GM18861 (cell line): ENCODE results near the gene PLAU.

ENCODE experiments used
- ATAC-seq: cut with Tn5 transposase; IDR thresholded peaks from one replicate; pipeline ENCODE4 v1.9.1; 2021; ENCODE audit not compliant: unreplicated experiment

The PLAU gene

DNA sequence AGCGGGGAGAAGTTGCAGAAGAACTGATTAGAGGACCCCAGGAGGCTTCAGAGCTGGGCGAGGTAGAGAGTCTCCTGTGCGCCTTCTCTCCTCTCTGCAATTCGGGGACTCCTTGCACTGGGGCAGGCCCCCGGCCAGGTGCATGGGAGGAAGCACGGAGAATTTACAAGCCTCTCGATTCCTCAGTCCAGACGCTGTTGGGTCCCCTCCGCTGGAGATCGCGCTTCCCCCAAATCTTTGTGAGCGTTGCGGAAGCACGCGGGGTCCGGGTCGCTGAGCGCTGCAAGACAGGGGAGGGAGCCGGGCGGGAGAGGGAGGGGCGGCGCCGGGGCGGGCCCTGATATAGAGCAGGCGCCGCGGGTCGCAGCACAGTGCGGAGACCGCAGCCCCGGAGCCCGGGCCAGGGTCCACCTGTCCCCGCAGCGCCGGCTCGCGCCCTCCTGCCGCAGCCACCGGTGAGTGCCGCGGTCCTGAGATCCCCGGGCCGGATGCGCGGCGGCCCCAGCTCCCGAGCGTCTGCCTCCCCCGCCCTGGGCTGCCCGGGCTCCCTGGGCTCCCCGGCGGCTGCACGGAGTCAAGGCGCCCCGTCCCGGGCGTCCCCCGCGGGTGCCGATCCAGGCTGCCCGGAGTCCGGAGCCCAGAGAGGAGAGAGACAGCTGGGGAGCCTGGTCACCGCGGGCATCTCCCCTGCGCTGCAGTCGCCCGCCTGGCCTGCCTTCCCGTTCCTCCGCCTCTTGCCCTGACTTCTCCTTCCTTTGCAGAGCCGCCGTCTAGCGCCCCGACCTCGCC is at the start of gene PLAU:
TSS of gene PLAU (plus strand) at position 369 of the 789 bp plus-strand sequence. CDS start 424 bp downstream, outside the sequence.
- ATAC-seq: no peak

DNA sequence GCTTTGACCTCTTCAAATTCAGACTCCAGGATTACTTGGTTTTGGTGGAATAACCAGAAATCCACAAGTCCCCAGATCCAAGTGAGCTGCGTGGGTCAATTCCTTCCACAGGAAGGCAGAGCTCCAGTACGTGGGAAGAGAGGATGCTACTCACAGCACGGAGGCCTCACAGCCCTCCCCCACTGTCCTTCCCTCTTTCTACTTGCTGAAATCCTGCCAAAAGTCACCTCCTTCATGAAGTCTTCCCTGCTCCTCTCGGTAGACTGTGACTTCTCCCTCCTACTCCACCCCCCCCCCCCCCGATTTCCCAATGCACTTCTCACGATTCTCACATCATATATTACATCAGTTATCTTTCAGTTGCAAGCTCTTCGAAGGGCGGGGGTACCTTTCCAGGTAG is 48.9 kb upstream of the PLAU start:
- ATAC-seq: no peak

DNA sequence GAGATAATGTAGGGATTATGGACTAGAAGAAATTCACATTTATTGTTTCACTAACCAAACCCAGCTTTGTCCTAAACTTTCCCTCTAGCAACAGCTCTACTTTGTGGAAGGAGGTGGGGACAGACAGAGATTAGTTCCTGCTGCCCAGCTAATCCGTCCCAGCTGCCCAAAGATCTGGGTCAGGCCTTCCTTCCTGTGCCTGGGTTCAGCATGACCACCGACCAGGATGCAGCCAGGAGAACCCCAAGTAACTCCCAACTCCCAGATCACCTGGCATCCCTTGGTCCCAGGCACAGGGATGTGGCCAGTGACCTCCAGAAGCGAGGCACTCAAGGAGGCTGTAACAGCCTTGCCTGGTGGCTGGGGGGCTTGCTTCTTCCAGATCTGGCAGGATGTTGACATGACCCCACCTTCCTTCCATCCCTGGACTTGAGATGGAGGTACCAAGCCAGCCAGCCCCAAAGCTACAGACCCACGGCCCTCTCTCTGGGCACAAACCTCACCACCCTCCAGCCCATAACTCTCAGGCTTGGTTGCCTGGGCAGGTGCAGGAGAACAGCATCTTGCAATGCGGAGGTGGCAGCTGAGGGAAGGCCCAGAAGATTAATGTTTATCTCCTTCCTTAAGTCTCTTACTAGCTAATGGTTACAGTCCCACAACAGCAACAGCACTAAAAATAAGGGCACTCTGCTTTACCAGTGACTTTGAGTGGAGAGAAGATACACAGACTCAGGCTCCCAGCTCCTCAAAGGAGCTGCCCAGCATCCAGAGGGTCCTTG is 47.7 kb upstream of the PLAU start:
- ATAC-seq: no peak

DNA sequence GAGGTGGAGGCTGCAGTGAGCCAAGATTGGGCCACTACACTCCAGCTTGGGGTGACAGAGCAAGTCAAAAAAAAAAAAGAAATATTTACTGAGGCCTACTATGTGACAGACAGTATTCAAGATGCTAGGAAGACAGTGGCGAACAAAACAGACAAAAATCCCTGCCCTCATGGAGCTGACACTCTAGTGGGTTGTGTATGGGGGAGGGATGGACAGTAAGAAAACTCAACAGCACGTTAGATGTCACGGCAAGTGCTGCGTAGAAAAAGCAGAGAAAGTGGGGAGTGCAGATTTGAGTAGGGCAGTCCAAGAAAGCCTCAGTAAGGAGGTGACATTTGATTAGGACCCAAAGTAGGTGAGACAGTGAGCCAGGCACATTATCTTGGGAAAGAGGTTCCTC is 46.7 kb upstream of the PLAU start:
- no peak for ATAC-seq

DNA sequence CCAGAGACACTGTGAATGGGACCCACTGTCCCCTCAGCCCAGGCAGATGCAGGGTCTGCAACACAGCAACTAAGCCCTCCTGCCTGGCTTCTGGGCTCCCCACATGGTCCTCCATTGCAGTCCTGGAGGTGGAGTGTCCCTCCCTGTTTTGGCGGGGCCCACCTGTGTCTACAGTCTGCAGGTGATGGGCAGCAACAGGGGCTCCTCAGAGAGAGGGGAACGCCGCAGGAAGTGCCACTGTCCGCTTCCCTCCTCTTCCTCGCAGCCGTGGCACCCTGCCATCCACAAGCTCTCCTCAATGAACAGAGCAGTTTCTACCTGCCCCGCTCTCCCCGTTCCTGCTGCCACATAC is 45.8 kb upstream of the PLAU start:
- no peak for ATAC-seq

DNA sequence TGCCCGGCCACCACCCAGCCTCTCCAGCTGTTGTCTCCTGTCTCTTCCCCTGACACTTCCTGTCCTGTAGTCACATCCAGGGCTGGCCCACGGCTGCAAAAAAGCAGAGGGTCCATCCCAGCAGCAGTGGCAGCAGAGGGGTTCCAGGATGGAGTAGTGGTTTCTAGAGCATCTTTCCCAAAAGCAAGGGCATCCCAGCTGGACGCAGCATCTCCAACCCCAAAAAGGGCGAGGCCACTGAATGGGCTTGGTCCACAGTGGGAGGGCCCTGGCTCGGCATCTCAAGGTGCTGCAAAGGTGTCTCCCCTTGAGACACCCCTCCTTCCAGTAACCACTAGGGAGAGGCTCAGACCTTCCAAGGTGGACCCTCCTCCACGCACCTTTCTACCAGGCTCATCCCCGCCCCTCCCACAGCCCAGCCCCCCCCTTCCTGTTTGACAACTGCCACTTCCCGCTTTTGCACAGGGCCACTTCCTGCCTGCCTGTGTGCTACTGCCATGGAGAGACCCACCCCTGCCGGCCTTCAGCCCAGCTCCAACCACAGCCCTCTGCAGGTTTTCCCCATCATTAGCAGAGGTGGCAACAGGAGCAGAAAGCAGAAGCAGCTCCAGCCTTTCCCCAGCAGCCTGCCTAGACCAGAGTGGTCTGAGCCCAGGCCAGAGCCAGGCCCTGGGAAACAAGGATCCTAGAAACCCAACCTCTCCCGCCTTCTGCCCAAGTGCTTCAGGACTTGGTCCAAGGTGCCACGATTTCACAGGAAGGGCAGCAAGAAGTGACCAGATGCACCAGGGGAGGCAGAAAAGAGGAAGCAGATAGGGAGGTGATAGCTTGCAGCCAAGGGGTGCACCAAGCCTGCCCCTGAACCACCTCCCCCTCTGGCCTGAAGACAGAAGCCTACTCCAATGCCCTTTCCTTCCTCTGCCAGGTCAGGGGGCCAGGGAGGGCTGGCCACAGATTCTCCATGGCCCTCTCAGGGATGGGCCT is 45.2 kb upstream of the PLAU start:
- peak; percentile 51 for ATAC-seq

DNA sequence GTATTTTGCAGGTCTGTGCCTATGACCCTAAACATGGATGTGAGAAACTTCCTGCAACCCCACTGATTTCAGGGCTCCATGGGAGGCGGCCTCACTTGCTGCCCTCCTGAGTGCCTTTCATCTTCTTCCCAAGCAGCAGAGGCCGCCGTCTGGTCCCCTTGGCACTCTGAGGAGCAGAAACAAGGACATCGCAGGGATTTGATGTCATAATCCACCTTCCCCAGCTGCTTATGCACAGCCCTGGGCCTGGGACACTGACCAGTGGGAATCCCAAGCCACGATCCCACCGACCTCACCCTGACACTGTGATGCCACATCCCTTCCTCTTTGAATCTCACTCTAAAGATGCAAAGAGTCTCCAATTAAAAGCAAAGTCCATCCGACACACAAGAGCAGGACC is 44.3 kb upstream of the PLAU start:
- ATAC-seq: no peak

DNA sequence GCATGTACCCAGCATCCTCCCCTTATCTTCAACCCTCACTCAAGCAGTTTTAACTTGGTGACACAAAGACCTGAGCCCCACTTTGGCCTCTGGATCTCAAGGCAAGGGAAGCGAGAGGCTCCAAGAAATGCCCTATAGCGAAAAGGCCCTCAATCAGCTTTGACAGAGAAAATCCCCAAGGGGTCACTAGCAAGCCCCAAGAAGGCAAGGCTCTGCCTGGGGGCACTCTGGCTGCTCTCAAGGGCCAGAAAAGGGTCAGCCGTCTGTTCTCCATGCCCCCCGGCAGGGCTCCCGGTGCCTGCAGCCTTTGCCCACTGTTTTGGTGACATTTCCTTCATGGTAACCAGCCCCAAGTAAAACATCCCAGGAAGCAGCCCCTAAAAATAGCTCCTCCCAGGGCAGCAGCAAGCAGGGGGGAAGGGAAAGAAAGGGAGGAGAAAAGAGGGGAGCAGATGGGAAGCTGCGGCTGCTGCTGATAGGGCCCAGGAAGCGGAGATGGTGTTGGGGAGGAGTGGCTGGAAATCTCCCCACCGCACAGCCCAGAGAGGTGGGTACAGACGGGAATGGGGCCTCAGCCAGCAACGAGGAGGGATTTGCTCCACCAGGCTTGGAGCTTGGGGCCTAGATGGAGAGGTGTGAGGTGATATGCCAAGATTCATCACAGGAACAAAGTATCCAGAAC is 43.7 kb upstream of the PLAU start:
- ATAC-seq: no peak

DNA sequence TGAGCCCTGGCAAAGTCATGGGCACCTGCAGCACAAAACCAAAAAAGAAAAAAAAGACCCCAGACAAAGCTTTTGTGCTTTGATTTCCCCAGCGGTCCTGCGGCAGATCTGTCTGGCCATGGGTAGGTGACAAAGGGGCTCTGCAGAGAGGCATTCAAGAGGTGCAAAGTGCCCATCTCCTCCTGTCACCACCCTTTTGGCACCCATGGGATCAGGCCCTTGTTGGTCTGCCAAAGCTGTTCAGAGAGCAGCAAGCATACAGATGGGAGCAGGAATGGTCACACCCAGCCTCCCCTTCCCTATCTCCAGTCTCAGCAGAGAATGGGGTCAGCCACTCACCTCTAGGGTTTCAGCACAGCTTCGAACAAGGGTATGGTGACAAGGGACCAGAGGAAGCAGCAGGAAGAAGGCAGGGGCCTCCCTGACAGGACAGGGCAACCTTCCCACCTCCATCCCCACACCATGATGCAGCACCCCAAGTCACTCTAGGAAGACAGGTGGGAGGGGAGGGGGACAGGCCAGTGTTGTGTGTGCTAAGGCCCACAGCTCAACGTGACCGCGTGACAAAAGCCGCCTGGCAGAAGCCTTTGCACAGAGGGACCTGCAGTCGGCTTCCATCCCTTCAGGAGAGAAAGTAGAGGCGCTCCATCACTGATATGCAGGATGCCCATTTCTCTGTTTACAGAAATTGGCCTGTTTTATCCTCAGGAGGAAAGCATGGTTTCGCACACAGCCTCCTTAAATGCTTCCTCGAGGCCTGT is 42.9 kb upstream of the PLAU start:
- no peak for ATAC-seq

DNA sequence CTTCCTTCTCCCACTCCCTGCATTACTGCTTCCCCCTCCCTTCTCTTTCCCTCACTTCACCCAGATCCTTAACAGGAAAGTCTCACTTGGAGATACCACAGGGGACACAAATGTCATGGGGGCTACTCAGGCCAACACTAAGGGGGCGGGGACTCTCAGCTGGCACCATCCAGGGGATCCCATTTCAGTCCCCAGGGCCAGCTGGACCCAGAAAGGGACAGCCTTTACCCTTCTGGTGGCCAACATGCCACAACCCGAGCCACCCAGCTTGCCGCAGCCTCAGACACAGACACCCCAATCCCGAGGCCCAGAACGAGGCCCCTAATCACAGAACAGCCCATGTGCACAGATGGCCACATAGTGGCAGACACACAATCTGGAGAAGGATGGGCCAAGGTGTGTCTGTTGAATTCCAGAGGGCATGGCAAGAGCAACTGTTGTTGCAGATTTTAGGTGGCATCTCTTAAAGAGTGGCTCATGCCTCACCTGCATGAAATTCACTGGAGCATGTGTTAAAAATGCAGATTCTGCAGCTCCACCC is 42.2 kb upstream of the PLAU start:
- ATAC-seq: no peak

DNA sequence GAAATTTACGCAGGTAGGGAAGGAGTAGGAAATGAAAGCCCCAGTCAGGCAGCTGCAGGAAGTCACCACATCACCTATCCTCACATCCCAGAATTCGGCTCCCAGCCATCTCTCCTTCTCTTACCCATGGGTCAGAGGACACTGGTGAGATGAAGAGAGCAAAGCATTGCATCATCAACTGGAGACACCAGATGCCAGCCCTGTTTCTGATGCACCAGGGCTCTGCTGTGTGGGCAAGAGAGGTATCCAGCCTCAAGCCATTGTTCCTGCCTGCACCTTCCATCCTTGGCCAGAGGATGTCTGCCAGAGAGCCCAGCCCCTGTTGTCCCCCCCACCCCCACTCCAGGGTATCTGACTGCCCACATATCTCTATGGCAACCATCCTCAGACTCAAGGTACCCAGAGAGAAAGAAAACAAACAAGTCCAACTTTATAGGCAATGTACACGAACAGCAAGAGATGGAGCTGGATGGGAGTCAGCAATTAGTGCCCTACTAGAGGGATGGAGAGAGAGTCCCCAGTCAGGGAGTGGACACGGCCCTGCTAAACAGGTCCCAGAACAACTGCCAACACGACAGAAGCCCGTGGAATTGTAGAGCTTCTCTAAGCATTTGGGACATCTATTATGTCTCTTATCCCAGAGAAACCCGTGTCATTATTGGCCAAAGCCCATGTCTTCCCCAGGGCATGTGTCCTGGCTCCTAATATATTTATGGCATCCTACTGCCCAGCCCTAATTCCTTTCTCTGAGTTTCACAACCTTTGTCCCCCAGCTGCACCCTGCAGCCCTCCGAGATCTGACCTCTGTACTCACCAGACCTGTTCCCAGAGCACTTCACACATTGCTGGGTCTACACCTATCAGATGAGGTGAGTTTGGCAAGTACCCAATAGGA is 39.4 kb upstream of the PLAU start:
- no peak for ATAC-seq

DNA sequence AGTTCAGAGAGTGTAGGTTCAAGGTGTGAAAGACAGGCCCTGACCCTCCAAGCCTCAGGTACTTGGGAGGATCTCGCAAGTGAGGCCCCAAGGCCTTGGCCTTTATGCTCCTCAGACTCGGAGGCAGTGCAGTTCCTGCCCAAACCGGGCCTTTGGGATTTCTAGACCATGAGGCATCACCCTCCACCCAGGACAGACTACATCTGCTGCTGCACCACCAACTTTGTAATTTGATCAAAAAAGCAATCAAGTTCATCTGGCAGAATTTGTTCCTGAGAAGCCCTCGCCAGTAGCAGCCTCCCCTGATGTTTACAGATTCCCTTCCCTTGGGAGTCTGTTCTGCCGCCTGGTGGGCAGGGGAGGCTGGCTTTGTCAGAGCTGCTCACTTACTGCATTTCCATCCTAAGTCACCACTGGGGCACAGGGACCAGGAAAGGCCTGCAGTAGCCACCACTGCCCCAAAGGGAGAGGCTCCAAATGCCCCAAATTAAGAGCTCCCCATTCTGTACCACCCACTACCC is 38.7 kb upstream of the PLAU start:
- ATAC-seq: no peak

DNA sequence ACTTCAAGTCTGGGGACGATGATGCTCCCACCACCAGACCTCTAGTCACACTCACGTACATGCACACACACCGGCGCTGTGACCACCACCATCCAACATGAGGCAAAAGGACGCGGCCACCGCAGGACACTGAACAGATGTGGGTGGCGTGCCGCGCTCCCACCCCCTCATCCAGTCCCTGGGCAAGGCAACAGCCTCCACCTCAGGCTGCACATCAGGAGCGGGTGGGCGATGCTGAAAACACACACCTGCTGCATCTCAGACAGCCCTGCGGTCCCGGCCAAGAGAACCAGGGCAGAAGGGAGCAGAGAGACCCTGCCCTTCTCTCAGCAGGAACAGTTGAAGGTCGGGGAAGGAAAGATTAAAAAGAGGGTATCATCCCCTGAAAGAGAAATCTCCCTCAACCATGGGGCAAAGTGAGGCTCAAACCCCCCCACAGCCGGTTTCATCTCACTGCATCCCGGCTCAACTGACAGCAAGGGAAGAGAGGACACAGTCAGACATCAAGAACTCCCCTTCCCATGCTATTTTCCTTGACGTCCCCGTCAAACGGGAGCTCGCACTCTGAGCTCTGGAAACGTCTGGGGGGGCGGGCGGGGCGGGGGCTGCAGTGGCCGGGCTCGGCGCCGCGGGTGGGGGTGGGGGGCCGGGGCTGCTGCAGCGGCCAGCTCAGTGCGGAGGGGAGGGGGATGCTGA is 37.6 kb upstream of the PLAU start:
- no peak for ATAC-seq

DNA sequence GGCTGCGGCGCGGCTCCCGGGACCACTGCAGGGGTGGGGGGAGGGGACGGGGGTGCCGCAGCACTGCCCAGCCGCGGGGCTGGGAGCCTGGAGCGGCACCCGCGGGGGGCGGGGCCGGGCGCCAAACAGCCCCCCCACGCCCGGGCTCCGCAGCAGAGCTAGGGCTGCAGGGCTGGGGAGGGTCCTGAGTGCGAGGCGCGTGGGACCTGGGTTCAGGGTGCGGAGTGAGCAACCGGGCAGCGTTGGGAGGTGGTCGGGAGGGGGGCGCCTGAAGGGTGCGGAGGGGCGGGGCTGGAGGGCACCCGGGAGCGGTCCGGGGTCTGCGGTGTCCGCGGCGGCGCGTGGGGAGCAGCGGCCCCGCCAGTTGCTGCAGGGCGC is 37.1 kb upstream of the PLAU start:
- no peak for ATAC-seq

DNA sequence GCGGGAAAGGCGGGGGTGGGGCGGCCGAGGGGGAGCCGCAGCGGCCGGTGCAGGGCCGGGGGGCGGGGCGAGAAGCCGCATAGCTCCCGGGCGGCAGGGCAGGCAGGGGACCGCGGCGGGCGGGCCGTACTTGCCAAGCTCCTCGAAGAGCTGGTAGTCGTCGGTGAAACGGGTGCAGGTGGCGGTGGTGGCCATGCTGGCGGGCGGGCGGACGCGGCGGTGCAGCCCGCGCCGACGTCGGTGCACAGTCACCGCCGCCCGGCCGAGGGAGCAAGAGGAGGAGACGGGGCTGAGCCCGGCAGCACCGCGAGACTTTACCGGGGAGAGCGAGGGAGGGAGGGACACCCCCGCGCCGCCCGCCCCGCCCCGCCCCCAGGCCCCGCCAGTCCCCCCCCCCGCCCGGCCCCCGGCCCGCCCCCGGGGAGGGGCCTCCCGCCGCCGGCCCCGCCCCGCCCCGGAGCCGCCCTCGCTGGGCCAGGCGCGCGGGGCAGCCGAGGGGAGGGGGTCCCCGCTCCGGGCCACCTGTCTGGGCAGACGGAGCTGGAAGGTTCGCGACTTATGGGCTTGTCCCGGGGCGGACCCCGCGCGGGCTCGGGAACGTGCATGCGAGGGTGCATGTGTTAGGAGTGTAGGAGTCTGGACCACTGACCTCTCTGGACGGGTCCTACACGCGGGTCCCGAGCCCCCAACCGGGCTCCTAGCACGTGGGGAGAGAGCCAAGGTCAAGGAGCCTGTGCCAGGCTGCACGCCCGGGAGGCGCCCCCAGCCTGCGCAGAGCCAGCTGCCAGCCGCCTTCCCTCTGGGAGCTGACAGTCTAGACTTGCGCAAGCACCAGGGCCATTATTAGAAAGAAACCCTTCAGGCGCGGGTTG is 36.4 kb upstream of the PLAU start, which contains the start of gene CAMK2G:
TSS of gene CAMK2G (minus strand) at position 289 of the 872 bp plus-strand sequence. CDS start at position 195, 94 bp downstream.
- ATAC-seq: peak; percentile 57

DNA sequence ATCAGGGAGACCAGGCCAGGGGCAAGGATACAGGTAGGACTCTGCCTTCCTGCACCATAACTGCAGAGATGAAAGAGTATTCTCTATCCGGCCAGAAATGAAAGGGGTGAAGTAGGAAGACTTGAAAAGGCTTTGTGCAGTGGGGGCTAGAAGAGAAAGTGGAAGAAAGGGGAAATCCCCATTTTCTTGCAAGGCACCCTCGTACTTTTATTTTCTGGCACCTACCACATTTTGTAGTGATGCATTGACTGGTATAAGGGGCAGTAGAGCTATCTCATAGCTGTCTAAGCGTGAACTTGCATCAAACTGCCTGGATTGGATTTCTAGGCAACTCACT is 35.8 kb upstream of the PLAU start:
- peak; percentile 18 for ATAC-seq

DNA sequence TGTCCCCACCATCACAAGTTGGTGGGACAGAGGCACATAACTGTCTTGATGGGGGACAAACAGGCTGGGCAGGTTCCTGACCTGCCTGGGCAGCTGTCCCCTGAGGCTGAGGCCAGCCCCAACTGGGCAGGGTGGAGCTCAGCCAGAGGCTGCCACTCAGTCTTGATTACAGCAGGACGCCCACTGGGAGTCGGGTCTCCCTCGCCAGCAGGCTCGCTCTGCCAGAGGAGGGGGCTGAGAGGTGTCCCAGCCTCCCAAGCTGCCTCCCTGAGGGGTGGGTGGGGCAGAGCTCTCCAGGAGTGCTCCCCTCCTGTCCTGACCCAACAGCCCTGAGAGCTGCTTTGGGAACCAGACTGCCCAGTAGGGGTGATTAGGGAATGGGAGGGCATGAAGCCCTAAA is 34.8 kb upstream of the PLAU start:
- no peak for ATAC-seq
